HepG2 (cell line): ENCODE data around the gene ST6GALNAC2. TPM values are rescaled to one million over a fixed set of nuclear protein-coding genes. Genes with fewer than 3 reads are reported as not detected.
A peak's percentile ranks its signal among the peaks of the same experiment; 100 is the strongest.

Experiments used
- ELF1 ChIP-seq: sonication (generic); formaldehyde crosslinking; IDR thresholded peaks from 2 replicates; pipeline ENCODE4 v1.4.0; 2020; ENCODE audit warnings: missing genetic modification reagents
- FOXA1 ChIP-seq, 2 experiments: fragments of 450-650 bp in 1 of 2; sonication (generic) in 1 of 2; formaldehyde crosslinking in 1 of 2; IDR thresholded peaks; 2 replicates each; pipeline versions ENCODE4 v1.4.0 to v1.6.1; 2016 to 2020; ENCODE audit warnings: missing genetic modification reagents in 1 of 2
- HNF4A ChIP-seq: sonication (generic); formaldehyde crosslinking; IDR thresholded peaks from 2 replicates; pipeline ENCODE4 v1.4.0; 2020; ENCODE audit warnings: missing genetic modification reagents
- KDM5B ChIP-seq: sonication (generic); formaldehyde crosslinking; IDR thresholded peaks from 2 replicates; pipeline ENCODE4 v1.4.0; 2020; ENCODE audit warnings: missing genetic modification reagents, mild to moderate bottlenecking, borderline replicate concordance
- NFYC ChIP-seq: IDR thresholded peaks from 2 replicates; pipeline ENCODE4 v1.6.1; 2016; ENCODE audit warnings: missing genetic modification reagents, missing compliant biosample characterization
- SOX13 ChIP-seq, 3 experiments: fragments of 450-650 bp in 1 of 3; sonication (generic) in 1 of 3; formaldehyde crosslinking in 1 of 3; IDR thresholded peaks in 2 of 3; conservative IDR thresholded peaks in 1 of 3; 2 replicates each; pipeline versions ENCODE4 v1.5.0 to v1.6.1; 2016 to 2020; ENCODE audit warnings: antibody characterized with exemption in 1 of 3, mild to moderate bottlenecking in 1 of 3, missing compliant biosample characterization in 1 of 3, missing genetic modification reagents in 1 of 3, moderate library complexity in 1 of 3
- TOE1 ChIP-seq: sonication (generic); formaldehyde crosslinking; IDR thresholded peaks from 2 replicates; pipeline ENCODE4 v1.4.0; 2020; ENCODE audit warnings: mild to moderate bottlenecking, missing genetic modification reagents
- ZNF33A ChIP-seq: sonication (generic); formaldehyde crosslinking; IDR thresholded peaks from 2 replicates; pipeline ENCODE4 v1.5.1; 2020; ENCODE audit warnings: missing genetic modification reagents, mild to moderate bottlenecking, moderate library complexity, borderline replicate concordance
- ZNF510 ChIP-seq: sonication (generic); formaldehyde crosslinking; IDR thresholded peaks from 2 replicates; pipeline ENCODE4 v1.4.0; 2020; ENCODE audit warnings: low read depth, mild to moderate bottlenecking, missing genetic modification reagents
- ZNF543 ChIP-seq: sonication (generic); formaldehyde crosslinking; IDR thresholded peaks from 2 replicates; pipeline ENCODE4 v1.4.0; 2020; ENCODE audit warnings: mild to moderate bottlenecking, missing genetic modification reagents
- polyA plus RNA-seq, 8 experiments: library from polyadenylated mRNA; depleted of rRNA in 3 of 8; stranded (reverse) in 7 of 8; unstranded in 1 of 8; fragments of >200 nt; fragmentation: Illumina TruSeq in 4 of 8; extraction: Trizol in 4 of 8; gene quantifications; 2 replicates each; pipeline versions ENCODE4 v1.2.1 to v1.2.3, GENCODE V29; 2011 to 2016; ENCODE audit warnings: low read depth in 4 of 8, missing spikeins in 1 of 8, mixed read lengths in 1 of 8; ENCODE audit not compliant: insufficient read depth in 1 of 8
- total RNA-seq, 5 experiments: library from RNA; depleted of rRNA; stranded (reverse); fragments of >200 nt; fragmentation: Illumina TruSeq; extraction: Trizol; gene quantifications; 2 replicates each; pipeline ENCODE4 v1.2.3, GENCODE V29; 2016; ENCODE audit warnings: low read depth in 1 of 5
- TF ChIP-seq, protein P1 (sequence below): IDR thresholded peaks from 2 replicates; pipeline ENCODE4 v1.6.1; 2016; ENCODE audit warnings: missing genetic modification reagents, missing compliant biosample characterization
- TF ChIP-seq, protein P2 (sequence below): sonication (generic); formaldehyde crosslinking; IDR thresholded peaks from 2 replicates; pipeline ENCODE4 v1.9.0; 2021; ENCODE audit warnings: mild to moderate bottlenecking, missing genetic modification reagents
- TF ChIP-seq, protein P3 (sequence below): sonication (generic); formaldehyde crosslinking; IDR thresholded peaks from 2 replicates; pipeline ENCODE4 v1.5.0; 2020; ENCODE audit warnings: mild to moderate bottlenecking, missing genetic modification reagents, borderline replicate concordance
- TF ChIP-seq, protein P4 (sequence below): sonication (generic); formaldehyde crosslinking; IDR thresholded peaks from 2 replicates; pipeline ENCODE4 v1.5.1; 2020; ENCODE audit warnings: mild to moderate bottlenecking, missing genetic modification reagents, moderate library complexity

Gene ST6GALNAC2
- total and polyA plus RNA-seq, 2 of the 13 experiments (the other 11 are each of a cell fraction or from before 2014, with no cell fraction given), result 0.12 to 0.49 TPM

DNA sequence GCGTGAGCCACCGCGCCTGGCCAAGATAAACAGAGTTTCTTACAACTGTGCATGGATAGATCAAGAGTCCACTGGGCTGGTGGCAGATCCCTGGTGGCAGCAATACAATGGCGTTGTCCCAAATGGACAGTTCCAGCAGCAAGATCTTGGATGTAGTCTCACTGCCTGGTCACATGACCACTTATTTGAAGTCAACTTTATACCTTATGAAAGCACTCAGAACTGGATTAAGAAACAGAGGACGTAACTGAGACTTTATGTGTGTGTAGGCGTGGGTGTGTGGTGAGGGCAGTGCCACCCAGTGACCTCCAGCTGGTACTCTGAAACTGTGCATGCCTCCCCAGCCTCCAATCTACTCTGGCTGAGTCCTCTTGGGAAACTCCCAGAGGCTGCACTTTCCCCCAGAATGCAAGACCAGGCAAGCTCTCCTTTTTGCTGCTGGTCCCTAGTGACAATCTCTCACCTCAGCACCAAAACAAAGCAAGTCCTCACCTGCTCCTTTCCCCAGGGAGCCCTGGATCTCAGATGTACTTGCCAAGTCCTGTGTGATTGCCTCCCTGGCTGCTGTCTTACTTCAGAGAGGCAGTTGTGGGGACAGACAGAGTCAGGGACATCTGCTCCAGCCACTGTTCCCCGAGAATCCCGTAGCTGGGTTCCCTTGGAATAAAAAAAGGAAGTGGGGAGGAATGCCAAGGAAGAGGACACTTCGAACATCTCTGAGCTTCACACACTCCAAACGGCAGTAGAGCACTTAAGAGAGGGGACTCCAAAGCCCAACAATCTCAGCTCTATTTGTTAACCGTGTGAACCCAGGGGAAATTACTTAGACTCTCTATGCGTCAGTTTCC is 11.7 kb upstream of the ST6GALNAC2 start (continued):
- TF ChIP-seq, protein P1, sequence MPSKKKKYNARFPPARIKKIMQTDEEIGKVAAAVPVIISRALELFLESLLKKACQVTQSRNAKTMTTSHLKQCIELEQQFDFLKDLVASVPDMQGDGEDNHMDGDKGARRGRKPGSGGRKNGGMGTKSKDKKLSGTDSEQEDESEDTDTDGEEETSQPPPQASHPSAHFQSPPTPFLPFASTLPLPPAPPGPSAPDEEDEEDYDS (CRISPR knock-in tag), result 0 out of 2 replicates have a peak, but pooled peaks have one; percentile 6
- TF ChIP-seq FOXA1 (IDR thresholded peaks at IDR 0.05), result no peak
- peak; percentile 47; the same call in 1 of the 2 replicates for TF ChIP-seq FOXA1 (CRISPR knock-in tag; IDR thresholded peaks at IDR 0.05)
- 0 out of 2 replicates have a peak, but pooled peaks have one; percentile 47 for TF ChIP-seq ZNF510 (CRISPR knock-in tag)
- TF ChIP-seq, protein P2, sequence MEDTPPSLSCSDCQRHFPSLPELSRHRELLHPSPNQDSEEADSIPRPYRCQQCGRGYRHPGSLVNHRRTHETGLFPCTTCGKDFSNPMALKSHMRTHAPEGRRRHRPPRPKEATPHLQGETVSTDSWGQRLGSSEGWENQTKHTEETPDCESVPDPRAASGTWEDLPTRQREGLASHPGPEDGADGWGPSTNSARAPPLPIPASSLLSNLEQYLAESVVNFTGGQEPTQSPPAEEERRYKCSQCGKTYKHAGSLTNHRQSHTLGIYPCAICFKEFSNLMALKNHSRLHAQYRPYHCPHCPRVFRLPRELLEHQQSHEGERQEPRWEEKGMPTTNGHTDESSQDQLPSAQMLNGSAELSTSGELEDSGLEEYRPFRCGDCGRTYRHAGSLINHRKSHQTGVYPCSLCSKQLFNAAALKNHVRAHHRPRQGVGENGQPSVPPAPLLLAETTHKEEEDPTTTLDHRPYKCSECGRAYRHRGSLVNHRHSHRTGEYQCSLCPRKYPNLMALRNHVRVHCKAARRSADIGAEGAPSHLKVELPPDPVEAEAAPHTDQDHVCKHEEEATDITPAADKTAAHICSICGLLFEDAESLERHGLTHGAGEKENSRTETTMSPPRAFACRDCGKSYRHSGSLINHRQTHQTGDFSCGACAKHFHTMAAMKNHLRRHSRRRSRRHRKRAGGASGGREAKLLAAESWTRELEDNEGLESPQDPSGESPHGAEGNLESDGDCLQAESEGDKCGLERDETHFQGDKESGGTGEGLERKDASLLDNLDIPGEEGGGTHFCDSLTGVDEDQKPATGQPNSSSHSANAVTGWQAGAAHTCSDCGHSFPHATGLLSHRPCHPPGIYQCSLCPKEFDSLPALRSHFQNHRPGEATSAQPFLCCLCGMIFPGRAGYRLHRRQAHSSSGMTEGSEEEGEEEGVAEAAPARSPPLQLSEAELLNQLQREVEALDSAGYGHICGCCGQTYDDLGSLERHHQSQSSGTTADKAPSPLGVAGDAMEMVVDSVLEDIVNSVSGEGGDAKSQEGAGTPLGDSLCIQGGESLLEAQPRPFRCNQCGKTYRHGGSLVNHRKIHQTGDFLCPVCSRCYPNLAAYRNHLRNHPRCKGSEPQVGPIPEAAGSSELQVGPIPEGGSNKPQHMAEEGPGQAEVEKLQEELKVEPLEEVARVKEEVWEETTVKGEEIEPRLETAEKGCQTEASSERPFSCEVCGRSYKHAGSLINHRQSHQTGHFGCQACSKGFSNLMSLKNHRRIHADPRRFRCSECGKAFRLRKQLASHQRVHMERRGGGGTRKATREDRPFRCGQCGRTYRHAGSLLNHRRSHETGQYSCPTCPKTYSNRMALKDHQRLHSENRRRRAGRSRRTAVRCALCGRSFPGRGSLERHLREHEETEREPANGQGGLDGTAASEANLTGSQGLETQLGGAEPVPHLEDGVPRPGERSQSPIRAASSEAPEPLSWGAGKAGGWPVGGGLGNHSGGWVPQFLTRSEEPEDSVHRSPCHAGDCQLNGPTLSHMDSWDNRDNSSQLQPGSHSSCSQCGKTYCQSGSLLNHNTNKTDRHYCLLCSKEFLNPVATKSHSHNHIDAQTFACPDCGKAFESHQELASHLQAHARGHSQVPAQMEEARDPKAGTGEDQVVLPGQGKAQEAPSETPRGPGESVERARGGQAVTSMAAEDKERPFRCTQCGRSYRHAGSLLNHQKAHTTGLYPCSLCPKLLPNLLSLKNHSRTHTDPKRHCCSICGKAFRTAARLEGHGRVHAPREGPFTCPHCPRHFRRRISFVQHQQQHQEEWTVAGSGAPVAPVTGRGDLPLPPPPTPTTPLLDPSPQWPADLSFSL (CRISPR knock-in tag), result 0 out of 2 replicates have a peak, but pooled peaks have one; percentile 7
- TF ChIP-seq HNF4A, result peak; percentile 58; the same call in 1 of the 2 replicates
- TF ChIP-seq ELF1 (CRISPR knock-in tag), result no peak; the same call in 1 of the 2 replicates
- TF ChIP-seq, protein P3, sequence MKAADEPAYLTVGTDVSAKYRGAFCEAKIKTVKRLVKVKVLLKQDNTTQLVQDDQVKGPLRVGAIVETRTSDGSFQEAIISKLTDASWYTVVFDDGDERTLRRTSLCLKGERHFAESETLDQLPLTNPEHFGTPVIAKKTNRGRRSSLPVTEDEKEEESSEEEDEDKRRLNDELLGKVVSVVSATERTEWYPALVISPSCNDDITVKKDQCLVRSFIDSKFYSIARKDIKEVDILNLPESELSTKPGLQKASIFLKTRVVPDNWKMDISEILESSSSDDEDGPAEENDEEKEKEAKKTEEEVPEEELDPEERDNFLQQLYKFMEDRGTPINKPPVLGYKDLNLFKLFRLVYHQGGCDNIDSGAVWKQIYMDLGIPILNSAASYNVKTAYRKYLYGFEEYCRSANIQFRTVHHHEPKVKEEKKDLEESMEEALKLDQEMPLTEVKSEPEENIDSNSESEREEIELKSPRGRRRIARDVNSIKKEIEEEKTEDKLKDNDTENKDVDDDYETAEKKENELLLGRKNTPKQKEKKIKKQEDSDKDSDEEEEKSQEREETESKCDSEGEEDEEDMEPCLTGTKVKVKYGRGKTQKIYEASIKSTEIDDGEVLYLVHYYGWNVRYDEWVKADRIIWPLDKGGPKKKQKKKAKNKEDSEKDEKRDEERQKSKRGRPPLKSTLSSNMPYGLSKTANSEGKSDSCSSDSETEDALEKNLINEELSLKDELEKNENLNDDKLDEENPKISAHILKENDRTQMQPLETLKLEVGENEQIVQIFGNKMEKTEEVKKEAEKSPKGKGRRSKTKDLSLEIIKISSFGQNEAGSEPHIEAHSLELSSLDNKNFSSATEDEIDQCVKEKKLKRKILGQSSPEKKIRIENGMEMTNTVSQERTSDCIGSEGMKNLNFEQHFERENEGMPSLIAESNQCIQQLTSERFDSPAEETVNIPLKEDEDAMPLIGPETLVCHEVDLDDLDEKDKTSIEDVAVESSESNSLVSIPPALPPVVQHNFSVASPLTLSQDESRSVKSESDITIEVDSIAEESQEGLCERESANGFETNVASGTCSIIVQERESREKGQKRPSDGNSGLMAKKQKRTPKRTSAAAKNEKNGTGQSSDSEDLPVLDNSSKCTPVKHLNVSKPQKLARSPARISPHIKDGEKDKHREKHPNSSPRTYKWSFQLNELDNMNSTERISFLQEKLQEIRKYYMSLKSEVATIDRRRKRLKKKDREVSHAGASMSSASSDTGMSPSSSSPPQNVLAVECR (CRISPR knock-in tag), result peak; percentile 33; the same call in 1 of the 2 replicates
- TF ChIP-seq, protein P4, sequence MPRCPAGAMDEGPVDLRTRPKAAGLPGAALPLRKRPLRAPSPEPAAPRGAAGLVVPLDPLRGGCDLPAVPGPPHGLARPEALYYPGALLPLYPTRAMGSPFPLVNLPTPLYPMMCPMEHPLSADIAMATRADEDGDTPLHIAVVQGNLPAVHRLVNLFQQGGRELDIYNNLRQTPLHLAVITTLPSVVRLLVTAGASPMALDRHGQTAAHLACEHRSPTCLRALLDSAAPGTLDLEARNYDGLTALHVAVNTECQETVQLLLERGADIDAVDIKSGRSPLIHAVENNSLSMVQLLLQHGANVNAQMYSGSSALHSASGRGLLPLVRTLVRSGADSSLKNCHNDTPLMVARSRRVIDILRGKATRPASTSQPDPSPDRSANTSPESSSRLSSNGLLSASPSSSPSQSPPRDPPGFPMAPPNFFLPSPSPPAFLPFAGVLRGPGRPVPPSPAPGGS (CRISPR knock-in tag), result 0 out of 2 replicates have a peak, but pooled peaks have one; percentile 40
- TF ChIP-seq NFYC (CRISPR knock-in tag), result 0 out of 2 replicates have a peak, but pooled peaks have one; percentile 4
- no peak for TF ChIP-seq TOE1 (CRISPR knock-in tag)
- TF ChIP-seq KDM5B, result no peak
- TF ChIP-seq ZNF33A (CRISPR knock-in tag), result peak; percentile 35; the same call in 1 of the 2 replicates
- no peak for TF ChIP-seq SOX13 (IDR thresholded peaks at IDR 0.05)
- peak in 1 of 2 experiments; percentile 40; a peak in 2 of 4 replicates for TF ChIP-seq SOX13 (CRISPR knock-in tag; conservative IDR thresholded peaks at IDR 0.05 in 1 of 2, IDR thresholded peaks at IDR 0.05 in 1 of 2)
- TF ChIP-seq ZNF543 (CRISPR knock-in tag), result 0 out of 2 replicates have a peak, but pooled peaks have one; percentile 17
